Activated CD4-positive, CD25-positive, alpha-beta regulatory T cell treated with anti-CD3 and anti-CD28 coated beads, Interleukin-2, amount 50 U/mL, for 16 hours (primary cell): Measurements from ENCODE around the gene CCR8.

ENCODE experiments used
- DNase-seq: peaks from one replicate; pipeline ENCODE4 v3.0.0-alpha.2; 2020; ENCODE audit warnings: low read depth, low spot score

The CCR8 gene

GRCh38 chr3:39329493-39329892, at the start of gene CCR8:
CCR8 (plus strand) TSS chr3:39329709; CDS start chr3:39332332, 2,623 bp downstream.
- no peak for DNase-seq

- DNase-seq, result no peak
These were observed 49.6 kb upstream of the CCR8 start, which contains the start of gene CX3CR1 for GRCh38 chr3:39279745-39280517. CX3CR1 (minus strand) TSS chr3:39280036; CDS start chr3:39266509, 13,527 bp downstream.

GRCh38 chr3:39280571-39280970, 48.9 kb upstream of the CCR8 start:
- DNase-seq, result no peak

GRCh38 chr3:39281533-39281932, 48.0 kb upstream of the CCR8 start:
- DNase-seq, result no peak

GRCh38 chr3:39282057-39282456, 47.5 kb upstream of the CCR8 start:
- no peak for DNase-seq

- DNase-seq, result no peak
These were observed 45.0 kb upstream of the CCR8 start for GRCh38 chr3:39284457-39284881.

GRCh38 chr3:39285332-39285731, 44.2 kb upstream of the CCR8 start:
- DNase-seq, result no peak

- no peak for DNase-seq
These were observed 42.7 kb upstream of the CCR8 start for GRCh38 chr3:39286771-39287170.

- no peak for DNase-seq
These were observed 42.0 kb upstream of the CCR8 start for GRCh38 chr3:39287216-39288164.

GRCh38 chr3:39288300-39288808, 41.2 kb upstream of the CCR8 start:
- DNase-seq, result peak; percentile 64

- no peak for DNase-seq
These were observed 40.4 kb upstream of the CCR8 start for GRCh38 chr3:39289107-39289506.

- no peak for DNase-seq
These were observed 39.3 kb upstream of the CCR8 start for GRCh38 chr3:39290255-39290654.

- peak; percentile 71 for DNase-seq
These were observed 37.6 kb upstream of the CCR8 start for GRCh38 chr3:39291903-39292329.

- no peak for DNase-seq
These were observed 36.5 kb upstream of the CCR8 start for GRCh38 chr3:39292961-39293360.

- no peak for DNase-seq
These were observed 34.9 kb upstream of the CCR8 start for GRCh38 chr3:39294446-39295183.

- no peak for DNase-seq
These were observed 34.2 kb upstream of the CCR8 start for GRCh38 chr3:39295184-39295775.

GRCh38 chr3:39296197-39297077, 33.1 kb upstream of the CCR8 start:
- DNase-seq, result no peak

GRCh38 chr3:39299279-39299678, 30.2 kb upstream of the CCR8 start:
- DNase-seq, result no peak

GRCh38 chr3:39302178-39302577, 27.3 kb upstream of the CCR8 start:
- no peak for DNase-seq

GRCh38 chr3:39313289-39313688, 16.2 kb upstream of the CCR8 start:
- no peak for DNase-seq
